GM12878 (cell line): ENCODE results near the gene NCKAP5. TPM values are rescaled to one million over a fixed set of nuclear protein-coding genes. Genes with fewer than 3 reads are reported as not detected.

ENCODE experiments used
- ATAC-seq: fragments of 200-7000 bp; cut with Tn5 transposase; 3 replicates; pipeline ENCODE4 v1.9.1; 2020; ENCODE audit warnings: mild to moderate bottlenecking, moderate library complexity
- BruUV-seq: library from RNA; stranded (reverse); fragments of 400-500 nt; replicated peaks from 2 replicates; lab custom pipeline; 2021; lab: Mats Ljungman, UMichigan
- CTCF ChIA-PET: fragments of 300-600 bp; sonication (Branson Sonifier 250); formaldehyde crosslinking; extraction: SDS; loops from one replicate; lab custom pipeline; 2021; ENCODE audit warnings: inconsistent platforms; lab: Yijun Ruan, JAX
- POLR2A ChIA-PET: fragments of 350-600 bp; formaldehyde crosslinking; extraction: SDS; loops from one replicate; lab custom pipeline; 2021; ENCODE audit warnings: inconsistent platforms; lab: Charles Lee
- RAD21 ChIA-PET: fragments of 300-600 bp; sonication (Branson Sonifier 250); formaldehyde crosslinking; loops from one replicate; lab custom pipeline; 2023; ENCODE audit warnings: antibody characterized with exemption; ENCODE audit not compliant: unreplicated experiment; lab: Charles Lee
- SMC1A ChIA-PET: fragments of 300-600 bp; sonication (Branson Sonifier 250); formaldehyde crosslinking; loops from one replicate; lab custom pipeline; 2023; ENCODE audit not compliant: unreplicated experiment, uncharacterized antibody; lab: Charles Lee
- DNase-seq: peaks from one replicate; pipeline ENCODE4 v3.0.0-alpha.2; 2011; ENCODE audit warnings: low read depth, low spot score
- FAIRE-seq: peaks from 3 replicates; lab custom pipeline; 2011; peaks lifted over from hg19 to GRCh38; lab: Jason Lieb, UNC
- H2AFZ ChIP-seq: 2 replicates; pipeline ENCODE4 v1.6.0; 2011; ENCODE audit warnings: low read depth, low read length, control low read depth; ENCODE audit not compliant: control insufficient read depth
- H3K27ac ChIP-seq: 2 replicates; pipeline ENCODE4 v1.5.1; 2011; ENCODE audit warnings: control low read depth; ENCODE audit not compliant: control insufficient read depth, insufficient read depth
- H3K27me3 ChIP-seq, 2 experiments: replicated peaks in 1 of 2; 2 replicates each; pipeline versions ENCODE4 v1.6.0 to v1.6.1; 2011; ENCODE audit warnings: low read length in 1 of 2; ENCODE audit not compliant: control insufficient read depth in 2 of 2, insufficient read depth in 2 of 2
- H3K36me3 ChIP-seq, 2 experiments: 2 replicates each; pipeline ENCODE4 v1.5.1; 2011; ENCODE audit warnings: low read length in 1 of 2; ENCODE audit not compliant: control insufficient read depth in 2 of 2, insufficient read depth in 2 of 2
- H3K4me1 ChIP-seq: 2 replicates; pipeline ENCODE4 v1.6.1; 2011; ENCODE audit warnings: mild to moderate bottlenecking, low read length, moderate library complexity, mixed read lengths; ENCODE audit not compliant: control insufficient read depth, insufficient read depth
- H3K4me2 ChIP-seq: 2 replicates; pipeline ENCODE4 v1.6.0; 2011; ENCODE audit warnings: control low read depth; ENCODE audit not compliant: control insufficient read depth, insufficient read depth
- H3K4me3 ChIP-seq: fragments of 200-600 bp; sonication (generic); 2 replicates; pipeline ENCODE4 v1.5.1; 2016
- H3K79me2 ChIP-seq: 2 replicates; pipeline ENCODE4 v1.6.0; 2011; ENCODE audit warnings: low read length; ENCODE audit not compliant: control insufficient read depth, insufficient read depth
- H3K9ac ChIP-seq: 2 replicates; pipeline ENCODE4 v1.8.0; 2011; ENCODE audit warnings: low read length, control low read depth, mixed read lengths; ENCODE audit not compliant: control insufficient read depth, insufficient read depth
- H3K9me3 ChIP-seq: replicated peaks from 3 replicates; pipeline ENCODE4 v1.5.1; 2011; ENCODE audit warnings: mild to moderate bottlenecking, low read length; ENCODE audit not compliant: control insufficient read depth, insufficient read depth
- H4K20me1 ChIP-seq: 2 replicates; pipeline ENCODE4 v1.6.0; 2011; ENCODE audit not compliant: control insufficient read depth, insufficient read depth
- BACH1 ChIP-seq: fragments of 450-650 bp; IDR thresholded peaks from 2 replicates; pipeline ENCODE4 v1.6.1; 2017; ENCODE audit warnings: mild to moderate bottlenecking, borderline replicate concordance
- CBX5 ChIP-seq: sonication (generic); IDR thresholded peaks from 2 replicates; pipeline ENCODE4 v1.6.1; 2016; ENCODE audit warnings: low read depth, moderate library complexity, mild to moderate bottlenecking, inconsistent platforms
- FOS ChIP-seq: IDR thresholded peaks from 3 replicates; pipeline ENCODE4 v1.6.1; 2011; ENCODE audit warnings: borderline replicate concordance; ENCODE audit not compliant: insufficient read length; ENCODE audit errors: extremely low read depth
- FOXK2 ChIP-seq: fragments of 450-650 bp; IDR thresholded peaks from 2 replicates; pipeline ENCODE4 v1.6.1; 2017; ENCODE audit warnings: mild to moderate bottlenecking, moderate library complexity
- FOXM1 ChIP-seq: IDR thresholded peaks from 2 replicates; pipeline ENCODE4 v1.6.1; 2012; ENCODE audit warnings: low read depth, mild to moderate bottlenecking, inconsistent platforms, low read length, moderate library complexity
- HDAC6 ChIP-seq: fragments of 200-600 bp; sonication (generic); IDR thresholded peaks from one replicate; pipeline ENCODE4 v1.8.0; 2017; ENCODE audit warnings: antibody characterized with exemption; ENCODE audit not compliant: unreplicated experiment
- MEF2B ChIP-seq: fragments of 450-650 bp; IDR thresholded peaks from 2 replicates; pipeline ENCODE4 v1.6.1; 2018; ENCODE audit warnings: mild to moderate bottlenecking, moderate library complexity; ENCODE audit not compliant: partially characterized antibody, poor library complexity, severe bottlenecking
- MTA2 ChIP-seq: fragments of 450-650 bp; IDR thresholded peaks from 2 replicates; pipeline ENCODE4 v1.6.1; 2016; ENCODE audit warnings: low read depth, mild to moderate bottlenecking, moderate library complexity
- NR2C2 ChIP-seq: IDR thresholded peaks from 2 replicates; pipeline ENCODE4 v1.6.1; 2011; ENCODE audit warnings: borderline replicate concordance, low read depth; ENCODE audit not compliant: control insufficient read depth, insufficient read length
- RUNX3 ChIP-seq: IDR thresholded peaks from 2 replicates; pipeline ENCODE4 v1.6.1; 2012; ENCODE audit warnings: low read length, inconsistent platforms
- SREBF2 ChIP-seq: IDR thresholded peaks from 2 replicates; pipeline ENCODE4 v1.6.1; 2012; ENCODE audit warnings: mild to moderate bottlenecking, low read length
- WRNIP1 ChIP-seq: IDR thresholded peaks from 2 replicates; pipeline ENCODE4 v1.6.1; 2011; ENCODE audit warnings: low read depth, low read length, improper control_type of control experiment, borderline replicate concordance
- YBX1 ChIP-seq: fragments of 450-650 bp; IDR thresholded peaks from 2 replicates; pipeline ENCODE4 v1.6.1; 2016; ENCODE audit warnings: antibody characterized with exemption
- ZNF384 ChIP-seq: IDR thresholded peaks from 2 replicates; pipeline ENCODE4 v1.6.1; 2012; ENCODE audit warnings: low read depth, mild to moderate bottlenecking, low read length, improper control_type of control experiment, borderline replicate concordance
- WGBS: methylation state at CpG from one replicate; pipeline ENCODE4 v1.1.6; 2016; ENCODE audit warnings: low lambda C conversion rate; ENCODE audit not compliant: insufficient replicate concordance, insufficient coverage; ENCODE audit errors: missing lambda C conversion rate; 5-methylcytosine and 5-hydroxymethylcytosine counted together
- in situ Hi-C: fragments of 300-500 bp; cut with MboI; formaldehyde crosslinking; loops from 9 replicates; pipeline ENCODE4 v1.14.3; 2018; ENCODE audit warnings: mixed read lengths
- intact Hi-C: fragments of 100-400 bp; cut with micrococcal nuclease; formaldehyde crosslinking; loops from one replicate; pipeline ENCODE4 v1.14.2; 2022; ENCODE audit not compliant: unreplicated experiment
- polyA plus RNA-seq, 11 experiments: library from polyadenylated mRNA; depleted of rRNA in 4 of 11; unstranded in 6 of 11; stranded (reverse) in 5 of 11; fragments of >200 nt; fragmentation: Nextera tagmentation in 4 of 11; fragmentation: Illumina TruSeq in 1 of 11; extraction: Ambion mirVana in 4 of 11; extraction: Trizol in 1 of 11; gene quantifications; 1 replicate in 1 of 11; 2 replicates in 10 of 11; pipeline versions ENCODE4 v1.2.1 to v1.2.3, GENCODE V29; 2011 to 2016; ENCODE audit warnings: inconsistent platforms in 2 of 11, missing spikeins in 2 of 11, low read depth in 1 of 11
- total RNA-seq, 4 experiments: library from RNA; depleted of rRNA in 3 of 4; stranded (reverse); fragments of >200 nt in 3 of 4; fragmentation: Illumina TruSeq in 1 of 4; extraction: Trizol in 1 of 4; gene quantifications; 2 replicates each; pipeline versions ENCODE4 v1.2.1 to v1.2.3, GENCODE V29; 2013 to 2021
- TF ChIP-seq, protein P1 (sequence below): fragments of 450-650 bp; IDR thresholded peaks from 2 replicates; pipeline ENCODE4 v1.6.1; 2017; ENCODE audit warnings: mild to moderate bottlenecking, moderate library complexity
- TF ChIP-seq, protein P2 (sequence below): fragments of 450-650 bp; IDR thresholded peaks from 2 replicates; pipeline ENCODE4 v1.6.1; 2017; ENCODE audit warnings: low read depth, mild to moderate bottlenecking, moderate library complexity
- TF ChIP-seq, protein P3 (sequence below): fragments of 450-650 bp; IDR thresholded peaks from 2 replicates; pipeline ENCODE4 v1.6.1; 2017; ENCODE audit warnings: mild to moderate bottlenecking, moderate library complexity

Gene NCKAP5
- total and polyA plus RNA-seq, 10 of the 15 experiments (the other 5 are each of a cell fraction or from before 2014, with no cell fraction given): 0.06 to 0.44 (median 0.16) TPM

DNA sequence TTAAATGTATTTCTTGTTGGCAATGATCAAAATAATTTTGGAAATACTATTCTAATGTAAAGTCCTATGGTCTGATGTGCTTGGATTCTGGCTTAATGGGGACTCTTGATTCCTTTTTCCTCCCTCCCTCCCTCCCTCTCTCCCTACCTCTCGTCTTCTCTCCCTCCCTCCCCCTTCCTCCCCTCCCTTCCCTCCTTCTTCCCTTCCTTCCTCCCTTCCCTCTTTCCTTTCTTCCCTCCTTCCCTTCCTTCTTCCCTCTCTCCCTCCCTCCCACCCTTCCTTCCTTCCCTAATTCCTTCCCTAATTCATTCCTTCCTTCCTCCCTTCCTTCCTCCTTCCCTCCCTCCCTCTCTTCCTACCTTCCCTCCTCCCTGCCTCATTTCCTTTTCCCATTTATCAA is 19.9 kb upstream of the NCKAP5 start:
- no peaks in the 10 kb centered on the region for H3K4me1 ChIP-seq
- H2AFZ ChIP-seq: no peak overlapping the region
- ChIA-PET CTCF (no interaction called here), SMC1A (no interaction called here), POLR2A (no interaction called here), RAD21 (no interaction called here)
- no peak for FAIRE-seq
- H3K79me2 ChIP-seq: no peaks in the 10 kb centered on the region
- intact Hi-C loops: no loop called here
- H3K9me3 ChIP-seq: no peaks in the 10 kb centered on the region
- no peak for DNase-seq
- in situ Hi-C loops: no loop called here
- no peak overlapping the region for H3K27ac ChIP-seq
- ATAC-seq: no peak
- no peaks in the 10 kb centered on the region for H4K20me1 ChIP-seq
- H3K36me3 ChIP-seq: no peaks in the 10 kb centered on the region
- no peak overlapping the region for H3K9ac ChIP-seq
- H3K4me3 ChIP-seq: no peak overlapping the region
- WGBS: no CpG with 5 or more reads among the region's 1 CpG
- no peak overlapping the region for H3K4me2 ChIP-seq
- BruUV-seq: no TSS peak
- H3K27me3 ChIP-seq: no peaks in the 10 kb centered on the region; a peak in 1 of 4 replicates
- TF ChIP-seq, protein P1, sequence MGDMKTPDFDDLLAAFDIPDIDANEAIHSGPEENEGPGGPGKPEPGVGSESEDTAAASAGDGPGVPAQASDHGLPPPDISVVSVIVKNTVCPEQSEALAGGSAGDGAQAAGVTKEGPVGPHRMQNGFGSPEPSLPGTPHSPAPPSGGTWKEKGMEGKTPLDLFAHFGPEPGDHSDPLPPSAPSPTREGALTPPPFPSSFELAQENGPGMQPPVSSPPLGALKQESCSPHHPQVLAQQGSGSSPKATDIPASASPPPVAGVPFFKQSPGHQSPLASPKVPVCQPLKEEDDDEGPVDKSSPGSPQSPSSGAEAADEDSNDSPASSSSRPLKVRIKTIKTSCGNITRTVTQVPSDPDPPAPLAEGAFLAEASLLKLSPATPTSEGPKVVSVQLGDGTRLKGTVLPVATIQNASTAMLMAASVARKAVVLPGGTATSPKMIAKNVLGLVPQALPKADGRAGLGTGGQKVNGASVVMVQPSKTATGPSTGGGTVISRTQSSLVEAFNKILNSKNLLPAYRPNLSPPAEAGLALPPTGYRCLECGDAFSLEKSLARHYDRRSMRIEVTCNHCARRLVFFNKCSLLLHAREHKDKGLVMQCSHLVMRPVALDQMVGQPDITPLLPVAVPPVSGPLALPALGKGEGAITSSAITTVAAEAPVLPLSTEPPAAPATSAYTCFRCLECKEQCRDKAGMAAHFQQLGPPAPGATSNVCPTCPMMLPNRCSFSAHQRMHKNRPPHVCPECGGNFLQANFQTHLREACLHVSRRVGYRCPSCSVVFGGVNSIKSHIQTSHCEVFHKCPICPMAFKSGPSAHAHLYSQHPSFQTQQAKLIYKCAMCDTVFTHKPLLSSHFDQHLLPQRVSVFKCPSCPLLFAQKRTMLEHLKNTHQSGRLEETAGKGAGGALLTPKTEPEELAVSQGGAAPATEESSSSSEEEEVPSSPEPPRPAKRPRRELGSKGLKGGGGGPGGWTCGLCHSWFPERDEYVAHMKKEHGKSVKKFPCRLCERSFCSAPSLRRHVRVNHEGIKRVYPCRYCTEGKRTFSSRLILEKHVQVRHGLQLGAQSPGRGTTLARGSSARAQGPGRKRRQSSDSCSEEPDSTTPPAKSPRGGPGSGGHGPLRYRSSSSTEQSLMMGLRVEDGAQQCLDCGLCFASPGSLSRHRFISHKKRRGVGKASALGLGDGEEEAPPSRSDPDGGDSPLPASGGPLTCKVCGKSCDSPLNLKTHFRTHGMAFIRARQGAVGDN: no peak
- TF ChIP-seq FOXM1 (no peak), FOXK2 (no peak), FOS (no peak), HDAC6 (no peak), RUNX3 (no peak), BACH1 (no peak), CBX5 (no peak), YBX1 (no peak), MEF2B (no peak), WRNIP1 (no peak), NR2C2 (no peak), MTA2 (no peak), ZNF384 (no peak), SREBF2 (no peak)
- TF ChIP-seq, protein P2, sequence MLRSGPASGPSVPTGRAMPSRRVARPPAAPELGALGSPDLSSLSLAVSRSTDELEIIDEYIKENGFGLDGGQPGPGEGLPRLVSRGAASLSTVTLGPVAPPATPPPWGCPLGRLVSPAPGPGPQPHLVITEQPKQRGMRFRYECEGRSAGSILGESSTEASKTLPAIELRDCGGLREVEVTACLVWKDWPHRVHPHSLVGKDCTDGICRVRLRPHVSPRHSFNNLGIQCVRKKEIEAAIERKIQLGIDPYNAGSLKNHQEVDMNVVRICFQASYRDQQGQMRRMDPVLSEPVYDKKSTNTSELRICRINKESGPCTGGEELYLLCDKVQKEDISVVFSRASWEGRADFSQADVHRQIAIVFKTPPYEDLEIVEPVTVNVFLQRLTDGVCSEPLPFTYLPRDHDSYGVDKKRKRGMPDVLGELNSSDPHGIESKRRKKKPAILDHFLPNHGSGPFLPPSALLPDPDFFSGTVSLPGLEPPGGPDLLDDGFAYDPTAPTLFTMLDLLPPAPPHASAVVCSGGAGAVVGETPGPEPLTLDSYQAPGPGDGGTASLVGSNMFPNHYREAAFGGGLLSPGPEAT: no peak
- TF ChIP-seq, protein P3, sequence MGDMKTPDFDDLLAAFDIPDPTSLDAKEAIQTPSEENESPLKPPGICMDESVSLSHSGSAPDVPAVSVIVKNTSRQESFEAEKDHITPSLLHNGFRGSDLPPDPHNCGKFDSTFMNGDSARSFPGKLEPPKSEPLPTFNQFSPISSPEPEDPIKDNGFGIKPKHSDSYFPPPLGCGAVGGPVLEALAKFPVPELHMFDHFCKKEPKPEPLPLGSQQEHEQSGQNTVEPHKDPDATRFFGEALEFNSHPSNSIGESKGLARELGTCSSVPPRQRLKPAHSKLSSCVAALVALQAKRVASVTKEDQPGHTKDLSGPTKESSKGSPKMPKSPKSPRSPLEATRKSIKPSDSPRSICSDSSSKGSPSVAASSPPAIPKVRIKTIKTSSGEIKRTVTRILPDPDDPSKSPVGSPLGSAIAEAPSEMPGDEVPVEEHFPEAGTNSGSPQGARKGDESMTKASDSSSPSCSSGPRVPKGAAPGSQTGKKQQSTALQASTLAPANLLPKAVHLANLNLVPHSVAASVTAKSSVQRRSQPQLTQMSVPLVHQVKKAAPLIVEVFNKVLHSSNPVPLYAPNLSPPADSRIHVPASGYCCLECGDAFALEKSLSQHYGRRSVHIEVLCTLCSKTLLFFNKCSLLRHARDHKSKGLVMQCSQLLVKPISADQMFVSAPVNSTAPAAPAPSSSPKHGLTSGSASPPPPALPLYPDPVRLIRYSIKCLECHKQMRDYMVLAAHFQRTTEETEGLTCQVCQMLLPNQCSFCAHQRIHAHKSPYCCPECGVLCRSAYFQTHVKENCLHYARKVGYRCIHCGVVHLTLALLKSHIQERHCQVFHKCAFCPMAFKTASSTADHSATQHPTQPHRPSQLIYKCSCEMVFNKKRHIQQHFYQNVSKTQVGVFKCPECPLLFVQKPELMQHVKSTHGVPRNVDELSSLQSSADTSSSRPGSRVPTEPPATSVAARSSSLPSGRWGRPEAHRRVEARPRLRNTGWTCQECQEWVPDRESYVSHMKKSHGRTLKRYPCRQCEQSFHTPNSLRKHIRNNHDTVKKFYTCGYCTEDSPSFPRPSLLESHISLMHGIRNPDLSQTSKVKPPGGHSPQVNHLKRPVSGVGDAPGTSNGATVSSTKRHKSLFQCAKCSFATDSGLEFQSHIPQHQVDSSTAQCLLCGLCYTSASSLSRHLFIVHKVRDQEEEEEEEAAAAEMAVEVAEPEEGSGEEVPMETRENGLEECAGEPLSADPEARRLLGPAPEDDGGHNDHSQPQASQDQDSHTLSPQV: no peak
